Activated CD4-positive, alpha-beta T cell treated with anti-CD3 and anti-CD28 coated beads, Interleukin-10, Interleukin-2, amounts not matched to agents 100 ng/mL and 50 ng/mL, durations not matched to agents 16 hours and 8 hours (primary cell): ENCODE measurements around the gene ENPP1.
"Not testable (repeated sequence)": the region's sequence is repeated elsewhere in the genome, so short reads cannot be mapped to it uniquely, and the experiment has no call there.

Experiments used
- DNase-seq: peaks from one replicate; pipeline ENCODE4 v3.0.0-alpha.2; 2020

The ENPP1 gene

GRCh38 chr6:131832363-131832762, 24.5 kb downstream of the ENPP1 start:
- DNase-seq = no peak

- no peak for DNase-seq
These were observed 30.2 kb downstream of the ENPP1 start for GRCh38 chr6:131838051-131838450.

- no peak for DNase-seq
These were observed 31.6 kb downstream of the ENPP1 start for GRCh38 chr6:131839388-131839787.

GRCh38 chr6:131840441-131840840, 32.6 kb downstream of the ENPP1 start:
- DNase-seq = no peak

- no peak for DNase-seq
These were observed 33.2 kb downstream of the ENPP1 start for GRCh38 chr6:131840936-131841583.

- no peak for DNase-seq
These were observed 35.9 kb downstream of the ENPP1 start for GRCh38 chr6:131843768-131844167.

GRCh38 chr6:131844243-131844841, 36.5 kb downstream of the ENPP1 start:
- DNase-seq = no peak

- no peak for DNase-seq
These were observed 38.3 kb downstream of the ENPP1 start for GRCh38 chr6:131846023-131846663.

- no peak for DNase-seq
These were observed 39.1 kb downstream of the ENPP1 start for GRCh38 chr6:131846905-131847304.

- DNase-seq = no peak
These were observed 42.0 kb downstream of the ENPP1 start for GRCh38 chr6:131849799-131850198.

GRCh38 chr6:131851049-131851769, 43.4 kb downstream of the ENPP1 start:
- DNase-seq = no peak

GRCh38 chr6:131852200-131852599, 44.4 kb downstream of the ENPP1 start:
- DNase-seq = no peak

- no peak for DNase-seq
These were observed 47.0 kb downstream of the ENPP1 start for GRCh38 chr6:131854803-131855202.

- DNase-seq = no peak
These were observed 51.1 kb downstream of the ENPP1 start for GRCh38 chr6:131858765-131859415.

- not testable (repeated sequence) for DNase-seq
These were observed 51.8 kb downstream of the ENPP1 start for GRCh38 chr6:131859658-131860057.

GRCh38 chr6:131861381-131861780, 53.6 kb downstream of the ENPP1 start:
- no peak for DNase-seq

GRCh38 chr6:131862476-131862875, 54.7 kb downstream of the ENPP1 start:
- no peak for DNase-seq

- no peak for DNase-seq
These were observed 59.9 kb downstream of the ENPP1 start for GRCh38 chr6:131867744-131868143.

- DNase-seq = no peak
These were observed 61.0 kb downstream of the ENPP1 start for GRCh38 chr6:131868836-131869235.

- no peak for DNase-seq
These were observed 67.8 kb downstream of the ENPP1 start for GRCh38 chr6:131875647-131876046.

- no peak for DNase-seq
These were observed 68.7 kb downstream of the ENPP1 start for GRCh38 chr6:131876545-131876944.

GRCh38 chr6:131877999-131878789, 70.4 kb downstream of the ENPP1 start:
- no peak for DNase-seq
